HL-60 (cell line): ENCODE measurements around the gene RPS16.

Experiments used
- DNase-seq, 2 experiments: peaks; one replicate each; pipeline ENCODE4 v3.0.0-alpha.2; 2010 to 2020; ENCODE audit warnings: low read depth in 1 of 2, low spot score in 1 of 2
- H3K27ac ChIP-seq: fragments of 250-450 bp; sonication (Bioruptor Pico); replicated peaks from 2 replicates; pipeline ENCODE4 v1.5.1; 2020; ENCODE audit warnings: mild to moderate bottlenecking, moderate library complexity
- H3K27me3 ChIP-seq: fragments of 250-450 bp; sonication (Bioruptor Pico); 2 replicates; pipeline ENCODE4 v1.5.1; 2021; ENCODE audit warnings: mild to moderate bottlenecking, moderate library complexity; ENCODE audit not compliant: insufficient read depth, poor library complexity, severe bottlenecking
- H3K4me3 ChIP-seq: replicated peaks from 2 replicates; pipeline ENCODE4 v1.5.1; 2011; ENCODE audit warnings: mild to moderate bottlenecking, control low read depth, low read length; ENCODE audit not compliant: insufficient read depth
- GABPA ChIP-seq: IDR thresholded peaks from 2 replicates; pipeline ENCODE4 v1.6.1; 2012; ENCODE audit warnings: low read depth
- POLR2AphosphoS5 ChIP-seq: IDR thresholded peaks from 2 replicates; pipeline ENCODE4 v1.6.1; 2012; ENCODE audit warnings: low read depth
- REST ChIP-seq: IDR thresholded peaks from 2 replicates; pipeline ENCODE4 v1.6.1; 2012; ENCODE audit warnings: low read depth; ENCODE audit not compliant: insufficient replicate concordance
- SPI1 ChIP-seq: IDR thresholded peaks from 2 replicates; pipeline ENCODE4 v1.6.1; 2012; ENCODE audit warnings: low read depth, mild to moderate bottlenecking, borderline replicate concordance
- TF ChIP-seq, protein P1 (sequence below): IDR thresholded peaks from one replicate; pipeline ENCODE4 v1.5.1; 2011; ENCODE audit warnings: low read length, control low read depth, inconsistent platforms; ENCODE audit not compliant: insufficient read depth

Gene RPS16

GRCh38 chr19:39409208-39410016 lies 26.3 kb downstream of the RPS16 start:
- DNase-seq = peak; percentile 68 to 87
- H3K4me3 ChIP-seq = peak overlapping the region; percentile 91
- H3K27ac ChIP-seq = peak overlapping the region; percentile 95
- peaks cover 14% of the 10 kb centered on the region for H3K27me3 ChIP-seq
- TF ChIP-seq SPI1 (0 out of 2 replicates have a peak, but pooled peaks have one; percentile 1), POLR2AphosphoS5 (peak; percentile 47; the same call in 1 of the 2 replicates), REST (no peak)

- Histone ChIP-seq H3K27me3 (peaks cover 7% of the 10 kb centered on the region), H3K27ac (peak overlapping the region; percentile 95), H3K4me3 (peak overlapping the region; percentile 91)
- DNase-seq = no peak
- TF ChIP-seq POLR2AphosphoS5 (no peak), SPI1 (no peak), GABPA (no peak), REST (no peak)
- TF ChIP-seq, protein P1, sequence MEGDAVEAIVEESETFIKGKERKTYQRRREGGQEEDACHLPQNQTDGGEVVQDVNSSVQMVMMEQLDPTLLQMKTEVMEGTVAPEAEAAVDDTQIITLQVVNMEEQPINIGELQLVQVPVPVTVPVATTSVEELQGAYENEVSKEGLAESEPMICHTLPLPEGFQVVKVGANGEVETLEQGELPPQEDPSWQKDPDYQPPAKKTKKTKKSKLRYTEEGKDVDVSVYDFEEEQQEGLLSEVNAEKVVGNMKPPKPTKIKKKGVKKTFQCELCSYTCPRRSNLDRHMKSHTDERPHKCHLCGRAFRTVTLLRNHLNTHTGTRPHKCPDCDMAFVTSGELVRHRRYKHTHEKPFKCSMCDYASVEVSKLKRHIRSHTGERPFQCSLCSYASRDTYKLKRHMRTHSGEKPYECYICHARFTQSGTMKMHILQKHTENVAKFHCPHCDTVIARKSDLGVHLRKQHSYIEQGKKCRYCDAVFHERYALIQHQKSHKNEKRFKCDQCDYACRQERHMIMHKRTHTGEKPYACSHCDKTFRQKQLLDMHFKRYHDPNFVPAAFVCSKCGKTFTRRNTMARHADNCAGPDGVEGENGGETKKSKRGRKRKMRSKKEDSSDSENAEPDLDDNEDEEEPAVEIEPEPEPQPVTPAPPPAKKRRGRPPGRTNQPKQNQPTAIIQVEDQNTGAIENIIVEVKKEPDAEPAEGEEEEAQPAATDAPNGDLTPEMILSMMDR = no peak
Observed at GRCh38 chr19:39408392-39409207, 27.1 kb downstream of the RPS16 start.

DNA sequence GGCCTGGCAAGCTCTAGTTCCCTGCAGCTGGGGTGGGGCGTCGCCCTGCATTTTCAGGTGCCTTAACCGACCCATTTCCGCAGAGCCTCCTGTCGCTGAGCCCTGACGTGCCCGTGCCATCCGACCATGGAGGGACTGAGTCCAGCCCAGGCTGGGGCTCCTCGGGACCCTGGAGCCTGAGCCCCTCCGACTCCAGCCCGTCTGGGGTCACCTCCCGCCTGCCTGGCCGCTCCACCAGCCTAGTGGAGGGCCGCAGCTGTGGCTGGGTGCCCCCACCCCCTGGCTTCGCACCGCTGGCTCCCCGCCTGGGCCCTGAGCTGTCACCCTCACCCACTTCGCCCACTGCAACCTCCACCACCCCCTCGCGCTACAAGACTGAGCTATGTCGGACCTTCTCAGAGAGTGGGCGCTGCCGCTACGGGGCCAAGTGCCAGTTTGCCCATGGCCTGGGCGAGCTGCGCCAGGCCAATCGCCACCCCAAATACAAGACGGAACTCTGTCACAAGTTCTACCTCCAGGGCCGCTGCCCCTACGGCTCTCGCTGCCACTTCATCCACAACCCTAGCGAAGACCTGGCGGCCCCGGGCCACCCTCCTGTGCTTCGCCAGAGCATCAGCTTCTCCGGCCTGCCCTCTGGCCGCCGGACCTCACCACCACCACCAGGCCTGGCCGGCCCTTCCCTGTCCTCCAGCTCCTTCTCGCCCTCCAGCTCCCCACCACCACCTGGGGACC lies 27.9 kb downstream of the RPS16 start:
- Histone ChIP-seq H3K4me3 (peak overlapping the region; percentile 91), H3K27me3 (peaks cover 4% of the 10 kb centered on the region), H3K27ac (peak overlapping the region; percentile 87)
- peak in 1 of 2 experiments; percentile 56 for DNase-seq
- TF ChIP-seq REST (no peak), POLR2AphosphoS5 (peak; percentile 10; the same call in 1 of the 2 replicates), GABPA (no peak), SPI1 (no peak)
- TF ChIP-seq, protein P1 = no peak
